ENCODE measurements around the gene VSIG8.

- no peak for TF ChIP-seq CTCF (conservative IDR thresholded peaks at IDR 0.05; ENCODE audit: low read depth, low read length)
- no peak for TF ChIP-seq RAD21 (IDR thresholded peaks at IDR 0.05; ENCODE audit: low read length)
- TF ChIP-seq POLR2A (IDR thresholded peaks at IDR 0.05; ENCODE audit: low read depth, low read length) = no peak
Measured at GRCh38 chr1:159830722-159831121, 31.7 kb downstream of the VSIG8 start.

All from IMR-90 (cell line).